Fibroblast of mammary gland (primary cell): ENCODE results near the gene POLN.

Experiments used
- DNase-seq: peaks from one replicate; pipeline ENCODE4 v3.0.0-alpha.2; 2010; ENCODE audit warnings: low read depth
- H3K4me3 ChIP-seq: 2 replicates; pipeline ENCODE4 v1.5.1; 2011; ENCODE audit warnings: low read depth, mild to moderate bottlenecking, low read length, moderate library complexity; ENCODE audit not compliant: control insufficient read depth
- TF ChIP-seq, protein P1 (sequence below): conservative IDR thresholded peaks from 2 replicates; pipeline ENCODE4 v1.5.1; 2011; ENCODE audit warnings: low read depth, low read length, inconsistent platforms; ENCODE audit not compliant: control insufficient read depth, insufficient read depth

POLN gene

GRCh38 chr4:2250357-2251072, 8.6 kb upstream of the POLN start:
- no peak for DNase-seq
- no peak overlapping the region for H3K4me3 ChIP-seq
- TF ChIP-seq, protein P1, sequence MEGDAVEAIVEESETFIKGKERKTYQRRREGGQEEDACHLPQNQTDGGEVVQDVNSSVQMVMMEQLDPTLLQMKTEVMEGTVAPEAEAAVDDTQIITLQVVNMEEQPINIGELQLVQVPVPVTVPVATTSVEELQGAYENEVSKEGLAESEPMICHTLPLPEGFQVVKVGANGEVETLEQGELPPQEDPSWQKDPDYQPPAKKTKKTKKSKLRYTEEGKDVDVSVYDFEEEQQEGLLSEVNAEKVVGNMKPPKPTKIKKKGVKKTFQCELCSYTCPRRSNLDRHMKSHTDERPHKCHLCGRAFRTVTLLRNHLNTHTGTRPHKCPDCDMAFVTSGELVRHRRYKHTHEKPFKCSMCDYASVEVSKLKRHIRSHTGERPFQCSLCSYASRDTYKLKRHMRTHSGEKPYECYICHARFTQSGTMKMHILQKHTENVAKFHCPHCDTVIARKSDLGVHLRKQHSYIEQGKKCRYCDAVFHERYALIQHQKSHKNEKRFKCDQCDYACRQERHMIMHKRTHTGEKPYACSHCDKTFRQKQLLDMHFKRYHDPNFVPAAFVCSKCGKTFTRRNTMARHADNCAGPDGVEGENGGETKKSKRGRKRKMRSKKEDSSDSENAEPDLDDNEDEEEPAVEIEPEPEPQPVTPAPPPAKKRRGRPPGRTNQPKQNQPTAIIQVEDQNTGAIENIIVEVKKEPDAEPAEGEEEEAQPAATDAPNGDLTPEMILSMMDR, result no peak

DNA sequence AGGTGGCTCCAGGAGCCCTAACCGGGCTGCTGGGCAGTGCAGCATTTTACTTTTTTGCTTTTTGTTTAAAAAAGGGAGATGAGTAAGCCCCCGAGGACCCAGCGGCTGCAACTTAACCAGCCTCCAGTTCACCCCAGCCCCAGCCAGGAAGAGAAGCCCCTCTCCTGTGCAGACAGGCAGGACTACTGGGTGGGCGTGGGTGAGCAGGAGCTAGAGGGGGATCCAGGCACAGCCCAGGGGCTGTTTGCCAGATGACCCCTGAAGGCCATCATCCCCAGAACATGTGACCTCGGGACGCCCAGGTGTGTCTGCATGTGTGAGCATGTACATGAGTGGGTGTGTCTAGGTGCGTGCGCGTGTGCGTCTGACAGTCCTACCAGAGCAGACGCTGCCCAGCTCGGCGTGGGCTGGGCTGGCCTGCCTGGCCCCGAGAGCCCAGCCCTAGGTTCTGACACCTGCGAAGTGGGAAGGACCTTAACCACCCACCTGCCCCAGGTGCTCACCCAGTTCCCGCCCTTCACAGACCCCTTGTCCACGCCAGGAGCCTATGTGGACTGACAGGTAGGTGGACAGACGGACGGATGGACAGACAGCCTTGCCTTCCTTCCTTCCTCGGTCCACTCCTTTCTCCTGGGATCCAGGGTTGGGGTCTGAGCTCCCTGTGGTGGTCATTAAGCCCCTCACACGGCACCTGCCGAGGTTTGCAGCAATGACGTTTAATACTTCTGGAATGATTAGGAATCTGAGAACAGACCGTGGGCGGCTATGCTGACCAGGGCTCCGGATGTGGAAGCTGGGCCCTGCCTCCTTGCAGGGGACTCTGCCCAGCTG, 7.8 kb upstream of the POLN start:
- TF ChIP-seq, protein P1, result no peak
- DNase-seq, result no peak
- no peak overlapping the region for H3K4me3 ChIP-seq

GRCh38 chr4:2248821-2249261, 6.9 kb upstream of the POLN start:
- DNase-seq, result no peak
- H3K4me3 ChIP-seq, result no peak overlapping the region
- TF ChIP-seq, protein P1, result no peak

- no peak overlapping the region for H3K4me3 ChIP-seq
- DNase-seq, result no peak
- TF ChIP-seq, protein P1, result no peak
These were observed 6.3 kb upstream of the POLN start for GRCh38 chr4:2248044-2248780.

- no peak for DNase-seq
- H3K4me3 ChIP-seq, result no peak overlapping the region
- TF ChIP-seq, protein P1, result no peak
These were observed 5.5 kb upstream of the POLN start for GRCh38 chr4:2247128-2248043.

- no peak for DNase-seq
- TF ChIP-seq, protein P1, result no peak
- H3K4me3 ChIP-seq, result no peak overlapping the region
These were observed 4.6 kb upstream of the POLN start for GRCh38 chr4:2246384-2247127.
